ENCODE data around the gene COL19A1.
"Not testable (repeated sequence)": the region's sequence is repeated elsewhere in the genome, so short reads cannot be mapped to it uniquely, and the experiment has no call there.

COL19A1 gene

DNA sequence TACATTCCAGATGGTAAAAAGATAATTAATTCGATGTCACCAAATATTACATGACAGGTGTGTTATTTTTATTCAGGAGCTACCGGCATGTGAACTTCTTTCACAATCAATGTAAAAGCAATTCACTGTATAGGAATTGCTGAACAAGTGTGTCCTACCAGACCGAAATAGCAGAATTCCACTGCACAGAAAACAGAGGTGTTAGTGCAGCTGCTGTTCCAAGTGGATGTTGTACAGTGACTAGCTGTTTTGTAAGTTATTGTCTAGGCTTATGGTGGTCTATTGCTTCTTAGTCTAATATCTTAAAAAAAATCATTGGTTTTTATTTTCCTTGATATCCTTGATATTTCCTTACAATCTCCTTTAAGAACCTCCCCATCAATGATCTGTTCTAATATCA is 107.4 kb downstream of the COL19A1 start:
- DNase-seq: no peak

DNA sequence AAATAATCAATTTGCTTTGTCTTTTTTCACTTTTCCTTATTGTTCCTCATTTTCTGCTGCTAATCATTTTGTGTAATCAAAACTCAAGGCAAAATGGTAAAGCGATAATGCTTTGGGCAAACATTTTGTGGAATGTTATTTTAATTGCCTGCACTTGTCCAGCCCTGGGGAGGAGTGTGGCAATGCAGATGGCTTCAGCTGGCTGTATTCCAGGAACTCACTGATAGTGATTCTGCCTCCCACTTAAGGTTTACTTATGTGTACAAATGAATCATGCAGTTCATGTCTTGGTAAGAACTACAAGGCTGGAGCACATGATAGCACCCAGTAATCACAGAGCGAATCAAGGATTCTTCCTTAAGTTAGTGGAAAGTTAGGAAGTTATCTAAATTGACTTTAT is 107.8 kb downstream of the COL19A1 start:
- no peak for DNase-seq

DNA sequence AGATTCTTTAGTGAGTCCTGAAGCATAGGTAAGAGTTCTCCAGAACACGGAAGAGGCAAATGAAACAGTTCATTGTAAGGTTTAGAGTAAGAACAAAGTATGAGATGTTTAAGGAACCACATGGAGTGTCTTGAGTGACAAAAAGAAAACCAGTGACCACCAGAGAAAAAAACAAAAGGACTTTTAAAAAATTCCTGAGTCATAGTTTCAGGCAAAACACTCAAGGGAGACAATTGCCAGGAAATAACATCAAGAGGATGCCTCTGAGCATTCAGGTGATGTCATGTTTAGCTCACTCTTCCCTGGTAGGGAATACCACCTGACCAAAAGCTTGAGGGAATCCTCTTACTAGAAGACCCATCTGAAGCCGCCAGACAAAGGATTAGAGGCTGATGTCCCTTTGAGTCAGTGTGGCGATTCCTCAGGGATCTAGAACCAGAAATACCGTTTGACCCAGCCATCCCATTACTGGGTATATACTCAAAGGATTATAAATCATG is 110.3 kb downstream of the COL19A1 start:
- no peak for DNase-seq

DNA sequence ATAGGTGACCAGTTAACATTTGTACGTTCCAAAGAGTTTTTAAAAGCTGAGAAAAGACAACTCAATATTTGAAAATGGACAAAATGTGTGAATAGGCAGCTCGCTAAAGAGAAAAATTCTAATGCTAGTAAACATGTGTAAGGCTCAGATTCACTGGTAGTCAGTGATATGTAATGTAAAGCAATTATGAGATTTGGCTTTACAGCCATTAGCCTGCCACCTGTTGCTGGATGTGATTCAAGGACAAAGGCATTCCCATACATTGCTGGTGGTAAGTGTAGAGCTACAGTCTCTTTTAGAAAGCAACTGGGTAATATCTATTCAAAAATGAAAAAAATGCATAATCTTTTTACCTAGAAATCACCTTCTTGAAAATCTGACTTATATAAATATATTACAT is 114.3 kb downstream of the COL19A1 start:
- DNase-seq: no peak

DNA sequence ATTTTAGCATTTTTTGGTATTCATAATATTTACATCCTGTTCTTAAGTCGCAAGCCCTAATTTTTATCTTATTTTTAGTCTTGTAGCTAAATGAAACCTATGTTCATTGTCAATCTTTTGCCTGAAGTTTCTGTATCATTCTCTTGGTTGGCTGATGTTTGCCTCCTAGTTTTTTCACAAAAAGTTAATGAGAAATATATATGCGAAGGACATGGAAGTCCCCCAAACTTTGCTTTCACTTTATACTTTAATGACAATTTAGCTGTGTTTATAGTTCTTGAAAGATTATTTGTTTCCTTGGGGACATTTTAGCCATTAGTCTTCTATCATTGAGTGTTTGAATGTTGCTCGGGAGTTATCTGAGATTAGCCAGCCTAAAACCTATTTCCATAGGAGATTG is 118.2 kb downstream of the COL19A1 start:
- DNase-seq: no peak

DNA sequence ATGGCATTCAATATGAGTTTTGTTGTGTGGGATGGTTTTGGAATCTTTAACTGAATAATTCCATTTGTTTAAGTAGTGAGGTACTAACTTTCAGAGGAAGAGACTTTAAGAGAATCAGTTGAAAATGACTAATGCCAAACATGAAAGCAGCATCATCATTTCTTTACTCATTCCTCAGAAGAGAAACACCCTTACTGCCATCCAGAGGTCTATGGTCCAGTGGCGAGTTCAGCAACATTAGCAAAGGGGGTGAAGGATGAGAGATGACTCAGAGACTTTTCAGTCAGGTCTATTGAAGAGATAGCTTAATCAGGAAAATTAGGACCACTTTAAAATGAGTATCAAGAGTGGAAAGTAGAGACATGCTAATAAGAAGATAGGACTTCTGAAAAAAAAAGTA is 118.8 kb downstream of the COL19A1 start:
- DNase-seq: no peak

DNA sequence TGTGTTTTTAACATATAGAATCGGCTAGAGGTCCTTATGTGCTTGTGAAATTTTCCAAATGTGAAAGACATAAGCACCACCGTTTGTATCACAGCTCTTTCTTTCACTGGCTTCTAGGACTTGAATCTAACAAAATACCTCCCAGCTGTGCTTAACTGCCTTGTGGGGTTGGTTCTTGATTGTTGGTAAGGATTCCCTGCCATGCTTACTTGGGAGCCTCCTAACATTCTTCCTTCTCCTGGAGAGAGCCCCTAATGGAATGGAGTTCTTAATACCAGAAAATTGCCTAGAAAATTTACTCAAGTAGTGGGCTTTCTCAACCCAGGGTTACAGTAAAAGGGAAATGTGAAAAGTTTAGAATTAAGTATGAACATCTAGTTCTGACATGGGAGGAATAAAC is 121.2 kb downstream of the COL19A1 start:
- no peak for DNase-seq

DNA sequence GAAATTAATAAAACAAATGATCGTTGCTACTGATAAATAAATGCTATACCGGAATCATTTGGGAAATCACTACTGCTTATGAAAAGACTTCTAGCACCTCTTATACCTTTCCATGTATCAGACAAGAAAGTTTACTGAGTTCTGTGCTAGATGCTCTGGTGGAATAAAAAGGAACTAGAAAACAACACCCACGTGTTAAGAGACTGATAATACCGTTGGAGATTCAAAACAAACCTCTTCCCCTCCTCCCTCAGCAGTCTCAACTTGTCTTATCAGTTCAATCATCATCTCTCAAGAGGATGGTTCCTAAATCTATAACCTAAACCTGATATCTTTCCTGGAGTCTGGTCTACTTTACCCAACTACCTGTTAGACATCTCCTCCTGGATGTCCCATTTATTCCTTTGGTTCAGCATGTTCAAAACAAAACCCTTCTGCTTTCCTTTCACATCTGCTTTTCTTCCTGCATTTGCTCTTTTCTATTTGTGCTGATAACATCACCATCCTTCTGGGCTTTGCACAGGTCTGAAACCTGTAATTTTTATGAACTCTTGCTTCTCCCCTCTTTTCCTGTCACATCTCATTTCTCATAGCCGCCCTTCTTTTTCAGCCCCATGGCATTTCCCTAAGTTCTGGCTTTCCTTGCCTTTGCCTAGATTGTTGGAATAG is 122.2 kb downstream of the COL19A1 start:
- DNase-seq: no peak

DNA sequence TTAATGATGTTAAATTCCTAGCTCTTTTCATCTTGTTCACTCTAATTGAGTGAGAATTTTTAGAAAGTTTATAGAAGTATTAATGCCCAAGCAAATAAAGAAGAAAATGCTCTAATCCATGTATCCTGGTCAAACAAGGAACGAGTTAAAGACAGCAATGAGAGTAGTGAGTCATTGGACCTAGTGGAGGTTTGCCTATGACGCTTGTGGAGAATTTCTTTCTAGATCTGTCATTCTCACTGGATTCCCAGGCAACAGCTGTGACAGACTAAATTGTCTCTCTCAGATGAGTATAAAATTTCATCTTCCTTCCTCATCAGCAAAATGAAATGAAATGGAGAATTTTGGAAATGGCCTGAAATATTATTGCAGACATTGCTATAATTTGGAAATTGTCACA is 127.9 kb downstream of the COL19A1 start:
- DNase-seq: no peak

DNA sequence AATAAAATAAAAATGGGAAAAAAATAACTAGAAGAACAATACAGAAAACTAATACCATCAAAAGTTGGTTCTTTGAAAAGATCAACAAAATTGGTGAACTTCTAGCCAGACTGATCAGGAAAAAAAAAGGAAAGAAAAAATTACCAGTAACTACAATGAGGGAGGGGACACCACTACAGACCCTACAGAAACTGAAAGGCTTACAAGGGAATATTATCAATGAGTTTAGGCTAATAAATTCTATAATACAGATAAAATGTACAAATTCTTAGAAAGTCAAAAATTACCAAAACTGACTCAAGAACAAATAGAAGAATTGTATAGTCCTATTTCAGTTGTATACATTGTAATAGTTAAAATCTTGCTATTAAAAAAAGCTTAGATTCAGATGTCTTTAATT is 141.8 kb downstream of the COL19A1 start:
- no peak for DNase-seq

DNA sequence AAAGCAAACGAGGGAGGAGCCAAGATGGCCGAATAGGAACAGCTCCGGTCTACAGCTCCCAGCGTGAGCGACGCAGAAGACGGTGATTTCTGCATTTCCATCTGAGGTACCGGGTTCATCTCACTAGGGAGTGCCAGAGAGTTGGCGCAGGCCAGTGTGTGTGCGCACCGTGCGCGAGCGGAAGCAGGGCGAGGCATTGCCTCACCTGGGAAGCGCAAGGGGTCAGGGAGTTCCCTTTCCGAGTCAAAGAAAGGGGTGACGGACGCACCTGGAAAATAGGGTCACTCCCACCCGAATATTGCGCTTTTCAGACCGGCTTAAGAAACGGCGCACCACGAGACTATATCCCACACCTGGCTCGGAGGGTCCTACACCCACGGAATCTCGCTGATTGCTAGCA is 144.0 kb downstream of the COL19A1 start:
- DNase-seq: not testable (repeated sequence)

DNA sequence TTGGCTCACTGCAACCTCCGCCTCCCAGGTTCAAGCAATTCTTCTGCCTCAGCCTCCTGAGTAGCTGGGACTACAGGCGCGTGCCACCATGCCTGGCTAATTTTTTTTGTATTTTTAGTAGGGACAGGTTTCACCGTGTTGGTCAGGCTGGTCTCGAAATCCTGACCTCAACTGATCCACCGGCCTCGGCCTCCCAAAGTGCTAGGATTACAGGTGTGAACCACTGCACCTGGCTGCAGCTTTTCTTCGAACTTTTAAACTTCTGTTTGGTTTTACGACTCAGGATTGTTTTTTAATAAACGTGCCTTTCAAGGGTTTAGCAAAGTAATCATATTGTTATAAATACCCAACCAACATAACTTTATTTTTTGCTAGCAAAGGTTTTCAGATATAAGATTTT is 156.8 kb downstream of the COL19A1 start:
- not testable (repeated sequence) for DNase-seq

DNA sequence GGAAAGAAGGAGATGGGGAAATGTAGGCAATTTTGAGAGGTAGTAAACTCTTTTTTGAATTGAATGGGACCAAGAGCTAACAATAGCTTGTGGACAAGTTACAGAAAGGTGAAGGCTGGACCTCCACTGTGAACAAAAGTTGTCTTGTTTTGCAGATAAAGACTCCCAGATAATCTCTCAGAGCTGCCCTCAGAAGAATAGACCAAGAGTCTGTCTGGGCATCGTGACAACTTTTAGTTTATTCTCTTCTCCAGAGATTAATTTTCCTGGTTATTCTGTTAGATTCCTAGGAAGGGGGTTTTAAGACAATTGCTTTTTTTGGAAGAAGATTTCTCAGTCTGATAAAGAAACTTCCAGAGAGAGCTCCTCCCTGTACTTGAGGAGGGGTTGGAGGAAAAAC is 161.9 kb downstream of the COL19A1 start:
- no peak for DNase-seq

DNA sequence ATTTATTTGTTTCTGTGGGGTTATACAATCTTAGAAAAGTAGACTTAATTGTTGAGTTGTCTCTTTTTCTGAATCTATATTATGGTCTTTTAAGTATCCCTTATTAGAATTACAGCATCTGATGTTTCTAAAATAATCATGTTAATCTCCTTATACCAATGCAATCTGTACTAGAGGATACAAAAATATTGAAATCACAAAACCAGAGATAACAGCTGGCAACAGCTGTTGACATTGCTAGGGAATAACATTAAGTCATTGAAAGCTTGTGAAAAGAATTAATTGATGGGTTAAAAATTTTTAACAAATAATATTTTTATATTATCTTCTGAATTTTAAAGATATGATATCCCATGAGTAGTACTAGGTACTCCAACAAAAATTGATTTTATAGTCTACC is 162.6 kb downstream of the COL19A1 start:
- DNase-seq: no peak

DNA sequence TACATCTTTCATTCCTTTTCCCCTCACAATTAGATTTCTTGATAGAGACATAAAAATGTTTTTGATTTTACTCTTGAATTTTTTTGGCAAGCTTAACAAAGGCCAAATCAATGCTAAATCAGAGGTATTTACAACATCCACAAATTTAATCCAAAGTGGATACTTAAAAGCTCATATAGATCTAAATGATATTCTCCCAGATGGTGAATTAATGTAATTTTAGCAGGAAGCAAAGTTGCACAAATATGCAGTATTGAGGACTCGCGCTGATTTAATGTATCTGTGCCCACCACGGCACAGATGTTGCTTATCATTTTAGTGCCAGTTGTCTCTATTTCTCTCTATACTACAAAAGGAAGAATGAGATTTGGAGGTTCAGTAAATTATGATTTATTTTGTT is 167.4 kb downstream of the COL19A1 start:
- DNase-seq: no peak

DNA sequence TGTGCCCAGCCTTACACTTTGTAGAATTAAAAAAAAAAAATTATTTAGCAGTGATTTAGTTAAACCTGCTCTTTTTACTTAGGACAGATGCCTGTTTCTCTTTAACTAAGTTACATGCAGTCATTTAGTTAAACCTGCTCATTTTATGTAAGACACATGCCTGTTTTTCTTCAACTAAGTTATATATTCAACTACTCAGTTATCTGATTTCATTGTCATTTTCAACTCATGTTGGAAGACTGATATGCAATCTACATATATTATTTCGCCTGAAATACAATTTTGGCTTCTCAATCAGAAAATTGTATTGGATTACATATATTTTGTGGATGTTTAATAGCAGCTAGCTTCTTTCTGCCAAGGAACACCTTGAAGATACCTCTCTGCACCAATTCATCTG is 171.1 kb downstream of the COL19A1 start:
- DNase-seq: no peak

DNA sequence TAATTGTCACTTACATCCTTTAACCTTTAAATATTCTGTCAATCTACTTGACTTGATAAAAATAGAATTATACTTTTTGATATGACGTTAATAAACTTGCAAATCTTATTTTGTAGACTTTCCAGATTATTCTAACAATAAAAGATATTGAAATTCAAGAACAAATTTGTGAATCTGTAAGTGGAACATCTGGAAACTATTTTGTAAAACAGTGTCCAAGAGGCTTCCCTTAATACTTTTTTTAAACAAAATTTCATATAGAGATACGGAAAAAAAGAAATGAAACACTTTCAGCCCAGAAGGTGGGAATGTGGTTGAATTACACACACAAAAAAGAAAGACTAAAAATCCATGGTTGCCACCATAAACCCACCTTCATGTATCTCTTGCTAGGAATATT is 174.4 kb downstream of the COL19A1 start:
- no peak for DNase-seq

DNA sequence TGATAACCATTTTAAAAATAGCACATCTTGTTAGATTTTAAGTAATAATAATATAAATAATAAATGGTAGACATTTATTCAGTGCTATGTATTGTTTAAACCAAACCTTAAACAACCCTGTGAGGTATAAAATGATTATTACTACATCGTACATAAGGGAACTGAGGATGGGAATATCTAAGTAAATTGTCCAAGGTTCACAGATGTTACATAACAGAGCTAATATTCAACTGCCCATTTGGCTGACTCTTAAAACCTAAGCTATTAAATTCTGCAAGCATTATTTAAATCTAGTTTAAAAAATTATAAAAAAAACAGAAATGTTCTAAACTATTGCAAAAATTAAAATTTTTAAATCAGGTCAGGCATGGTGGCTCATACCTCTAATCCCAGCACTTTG is 175.1 kb downstream of the COL19A1 start:
- no peak for DNase-seq

DNA sequence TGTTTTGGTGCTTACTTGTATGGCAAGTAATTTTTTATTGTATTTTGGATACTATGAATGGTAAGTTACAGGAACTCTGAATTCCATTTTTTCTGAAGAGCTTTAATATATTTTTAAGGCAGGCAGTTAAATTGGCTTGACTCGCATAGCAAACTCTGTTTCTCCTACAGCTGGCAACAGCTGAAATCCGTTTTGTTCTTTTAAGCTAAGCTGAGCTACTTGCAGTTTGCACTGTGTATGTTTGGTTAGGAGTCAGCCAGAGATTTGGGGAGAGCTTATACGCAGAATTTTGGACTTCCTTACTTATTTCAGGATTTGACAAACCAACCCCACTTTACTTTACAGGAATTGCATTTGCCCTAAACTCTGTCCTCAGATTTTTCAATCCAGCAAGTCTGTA is 179.1 kb downstream of the COL19A1 start:
- DNase-seq: no peak

DNA sequence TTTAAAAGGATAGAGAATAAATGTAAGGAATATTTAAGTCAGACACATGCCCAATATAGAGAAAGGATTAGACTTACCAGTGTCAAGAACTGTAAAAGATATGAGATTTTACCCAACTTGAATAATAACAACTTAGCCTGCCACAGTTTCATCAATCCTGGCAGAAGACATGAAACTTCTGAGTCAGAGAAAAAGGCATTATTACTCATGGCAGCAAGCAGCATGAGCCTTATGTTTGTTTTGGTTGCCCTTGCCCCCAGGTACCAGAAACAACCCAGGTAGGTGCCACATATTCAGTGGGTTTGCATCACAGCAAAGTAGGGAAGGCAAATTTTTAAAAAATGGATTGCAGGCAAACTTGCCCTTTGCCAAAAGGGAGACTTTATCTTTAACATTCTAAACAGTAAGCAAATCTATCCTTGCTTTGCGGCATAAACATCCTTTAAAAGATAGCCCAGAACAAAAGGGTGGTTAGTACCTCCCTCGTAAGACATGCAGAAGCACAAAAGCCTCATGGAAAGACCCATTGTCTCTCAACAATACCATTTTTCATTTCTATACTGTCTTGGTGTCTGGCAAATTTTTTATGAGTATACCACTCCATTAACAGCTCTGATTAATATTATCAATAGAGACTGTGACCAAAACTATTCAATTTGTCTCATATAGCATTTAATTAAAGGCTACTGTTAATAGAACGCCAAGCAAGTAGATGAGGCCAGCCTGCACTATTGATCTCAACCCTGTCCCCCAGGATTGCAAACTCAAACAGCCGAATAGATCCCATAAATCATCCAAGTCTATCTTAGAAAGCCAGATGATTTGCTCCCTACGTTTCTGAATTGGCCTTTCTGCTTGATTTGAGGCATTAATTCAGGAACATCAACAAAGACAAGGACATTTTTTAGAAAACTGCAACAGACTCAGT is 185.1 kb downstream of the COL19A1 start:
- DNase-seq: no peak

DNA sequence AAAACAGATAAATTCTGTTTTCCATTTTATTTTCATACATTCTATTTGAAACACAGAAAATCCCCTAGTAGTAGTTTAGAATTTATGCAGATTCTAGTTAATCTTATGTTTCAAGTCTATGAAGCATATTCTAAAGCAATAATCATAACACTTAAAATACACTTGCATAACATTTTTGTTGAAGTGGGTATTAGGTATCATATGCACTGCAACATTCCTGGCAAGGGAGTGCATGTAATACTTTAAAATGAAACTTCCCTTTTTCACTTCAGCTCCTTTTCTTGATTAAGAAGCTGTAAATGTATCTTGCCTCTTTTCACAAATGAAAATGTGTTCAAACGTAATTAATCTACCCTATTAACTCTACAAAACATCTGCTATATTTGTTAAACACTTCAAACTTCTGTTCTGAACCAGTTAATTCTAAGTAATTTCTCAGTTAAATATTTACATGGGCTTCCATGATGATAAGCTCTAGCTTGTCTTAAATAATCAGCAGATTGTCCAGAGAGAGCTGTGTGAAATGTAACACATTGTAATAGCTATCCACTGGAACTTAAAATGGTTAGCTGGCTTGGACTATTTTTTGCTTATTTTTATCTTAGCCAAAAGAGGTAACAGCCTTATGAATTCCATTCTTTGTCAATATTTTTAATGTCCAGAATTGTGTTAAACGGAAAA is 192.8 kb downstream of the COL19A1 start:
- no peak for DNase-seq

DNA sequence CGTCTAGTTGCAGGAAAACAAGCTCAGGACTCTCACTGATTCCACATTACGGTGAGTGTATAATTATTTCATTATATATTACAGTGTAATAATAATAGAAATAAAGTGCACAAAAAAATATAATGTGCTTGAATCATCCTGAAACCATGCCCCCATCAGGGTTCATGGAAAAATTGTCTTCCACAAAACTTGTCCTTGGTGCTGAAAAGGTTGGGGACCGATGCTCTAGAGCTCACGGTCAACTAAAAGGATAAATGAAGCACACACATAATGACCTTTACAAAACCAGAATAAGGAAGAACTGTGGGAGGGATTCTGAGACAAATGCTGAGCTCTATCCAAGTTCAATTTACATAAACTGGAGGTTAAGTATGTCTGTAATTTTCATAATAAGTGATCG is 194.3 kb downstream of the COL19A1 start:
- DNase-seq: no peak

DNA sequence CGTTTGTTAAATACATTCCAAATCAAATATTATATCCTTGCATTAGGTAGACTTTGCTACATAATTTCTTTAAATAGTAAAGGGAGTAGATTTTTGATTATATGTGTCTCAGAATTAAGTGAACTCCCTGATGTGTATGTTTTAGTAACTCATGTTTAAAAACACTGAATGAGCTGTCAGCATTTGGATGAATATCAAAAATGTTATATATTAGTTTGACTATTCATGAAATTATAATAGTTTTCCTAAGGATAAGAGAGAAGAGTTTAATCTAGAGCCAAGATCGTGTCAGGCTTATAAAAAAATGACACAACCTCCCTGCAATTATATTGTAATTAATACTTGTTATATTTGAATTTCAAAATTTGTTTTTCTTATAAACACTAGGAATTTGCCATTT is 195.2 kb downstream of the COL19A1 start:
- DNase-seq: no peak

DNA sequence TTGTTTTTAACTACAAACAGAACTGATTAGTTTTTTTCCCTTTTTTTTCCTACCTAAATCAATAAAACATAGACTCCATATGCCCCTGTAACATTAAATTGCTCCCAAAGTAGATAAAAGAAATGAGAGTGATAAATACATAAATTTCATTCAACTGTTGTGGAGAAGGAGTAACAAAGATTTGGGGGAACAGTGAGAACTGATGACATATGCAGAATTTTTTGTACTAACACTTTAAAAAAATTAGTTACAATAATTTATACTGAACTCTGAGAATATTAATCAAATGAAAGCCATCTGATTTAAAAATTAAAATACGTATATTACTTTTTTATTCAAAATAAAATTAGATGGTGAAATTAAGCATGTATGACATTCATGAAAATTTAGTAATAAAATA is 195.7 kb downstream of the COL19A1 start:
- DNase-seq: no peak
